Tibial artery (tissue), 4 donors: Measurements from ENCODE around the gene KIAA0513.

ENCODE experiments used
- DNase-seq, 2 donors: peaks; one replicate each; pipeline ENCODE4 v3.0.0-alpha.2; 2019
- H3K27ac ChIP-seq, 2 donors: fragments of 200-600 bp; sonication (generic) in 1 of 2; 1 replicate in 1 of 2; 2 replicates in 1 of 2; pipeline ENCODE4 v1.5.1; 2018 to 2019; ENCODE audit warnings: mild to moderate bottlenecking in 1 of 2
- H3K27me3 ChIP-seq, 2 donors: fragments of 200-600 bp; sonication (generic) in 1 of 2; one replicate each; pipeline versions ENCODE4 v1.5.1 to v1.6.0; 2016 to 2019
- H3K36me3 ChIP-seq, 3 donors: fragments of 200-600 bp; sonication (generic) in 2 of 3; one replicate each; pipeline ENCODE4 v1.5.1; 2016 to 2019; ENCODE audit warnings: mild to moderate bottlenecking in 2 of 3
- H3K4me1 ChIP-seq, 4 donors: fragments of 200-600 bp; sonication (generic) in 2 of 4; 1 replicate in 3 of 4; 2 replicates in 1 of 4; pipeline ENCODE4 v1.5.1; 2016 to 2019
- H3K4me3 ChIP-seq, 2 donors: fragments of 200-600 bp; sonication (generic) in 1 of 2; 1 replicate in 1 of 2; 2 replicates in 1 of 2; pipeline ENCODE4 v1.5.1; 2018 to 2019; ENCODE audit warnings: mild to moderate bottlenecking in 2 of 2
- H3K9me3 ChIP-seq, 3 donors: fragments of 200-600 bp; sonication (generic) in 1 of 3; one replicate each; pipeline ENCODE4 v1.5.1; 2016 to 2019
- intact Hi-C: fragments of 100-400 bp; cut with DNase I; formaldehyde crosslinking; loops from one replicate; pipeline ENCODE4 v1.15.0; 2023; ENCODE audit warnings: low total_unique reads
- TF ChIP-seq, protein P1 (sequence below), 2 experiments: fragments of 200-600 bp in 1 of 2; fragments of 450-650 bp in 1 of 2; IDR thresholded peaks; one replicate each; pipeline ENCODE4 v1.5.1; 2017 to 2019; ENCODE audit warnings: antibody characterized with exemption in 2 of 2, mild to moderate bottlenecking in 1 of 2, moderate library complexity in 1 of 2

Gene KIAA0513

DNA sequence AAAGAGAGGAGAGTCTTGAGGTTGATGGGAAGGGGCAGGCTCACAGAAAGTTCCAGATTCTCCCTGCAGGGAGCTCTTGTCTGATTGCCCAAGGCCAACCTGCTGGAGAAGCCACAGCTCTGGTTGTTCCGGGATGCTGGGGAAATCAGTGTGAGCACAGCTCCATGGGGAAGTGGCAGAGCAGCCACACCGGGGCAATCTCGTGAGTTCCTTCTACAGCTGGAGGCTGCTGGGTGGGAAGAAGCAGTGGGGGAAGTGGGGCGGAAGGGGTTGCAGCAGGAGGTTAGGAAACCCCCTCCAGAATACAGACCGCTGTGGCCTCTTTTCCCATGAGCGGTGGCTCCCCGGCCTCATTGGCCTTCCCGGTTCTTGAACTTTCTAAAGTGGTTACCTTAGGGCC lies 34.0 kb downstream of the KIAA0513 start:
- no peaks in the 10 kb centered on the region for H3K4me1 ChIP-seq
- no peaks in the 10 kb centered on the region for H3K9me3 ChIP-seq
- no peaks in the 10 kb centered on the region for H3K36me3 ChIP-seq
- no peak overlapping the region for H3K27ac ChIP-seq
- TF ChIP-seq, protein P1, sequence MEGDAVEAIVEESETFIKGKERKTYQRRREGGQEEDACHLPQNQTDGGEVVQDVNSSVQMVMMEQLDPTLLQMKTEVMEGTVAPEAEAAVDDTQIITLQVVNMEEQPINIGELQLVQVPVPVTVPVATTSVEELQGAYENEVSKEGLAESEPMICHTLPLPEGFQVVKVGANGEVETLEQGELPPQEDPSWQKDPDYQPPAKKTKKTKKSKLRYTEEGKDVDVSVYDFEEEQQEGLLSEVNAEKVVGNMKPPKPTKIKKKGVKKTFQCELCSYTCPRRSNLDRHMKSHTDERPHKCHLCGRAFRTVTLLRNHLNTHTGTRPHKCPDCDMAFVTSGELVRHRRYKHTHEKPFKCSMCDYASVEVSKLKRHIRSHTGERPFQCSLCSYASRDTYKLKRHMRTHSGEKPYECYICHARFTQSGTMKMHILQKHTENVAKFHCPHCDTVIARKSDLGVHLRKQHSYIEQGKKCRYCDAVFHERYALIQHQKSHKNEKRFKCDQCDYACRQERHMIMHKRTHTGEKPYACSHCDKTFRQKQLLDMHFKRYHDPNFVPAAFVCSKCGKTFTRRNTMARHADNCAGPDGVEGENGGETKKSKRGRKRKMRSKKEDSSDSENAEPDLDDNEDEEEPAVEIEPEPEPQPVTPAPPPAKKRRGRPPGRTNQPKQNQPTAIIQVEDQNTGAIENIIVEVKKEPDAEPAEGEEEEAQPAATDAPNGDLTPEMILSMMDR (IDR thresholded peaks at IDR 0.05), result no peak
- no peaks in the 10 kb centered on the region for H3K27me3 ChIP-seq
- peak; percentile 72 to 81 for DNase-seq
- intact Hi-C loops, result no loop called here
- H3K4me3 ChIP-seq, result no peak overlapping the region

- Histone ChIP-seq H3K27ac (no peak overlapping the region), H3K4me1 (no peaks in the 10 kb centered on the region), H3K4me3 (no peak overlapping the region), H3K9me3 (no peaks in the 10 kb centered on the region), H3K27me3 (no peaks in the 10 kb centered on the region), H3K36me3 (peaks cover 0 to 7% (median 6%) of the 10 kb centered on the region in 3 donors)
- TF ChIP-seq, protein P1 (IDR thresholded peaks at IDR 0.05), result no peak
- no peak for DNase-seq
- intact Hi-C loops, result no loop called here
Observed at GRCh38 chr16:85062323-85062722, 34.7 kb downstream of the KIAA0513 start.

- H3K9me3 ChIP-seq, result no peaks in the 10 kb centered on the region
- no peaks in the 10 kb centered on the region for H3K27me3 ChIP-seq
- DNase-seq, result no peak
- no peaks in the 10 kb centered on the region for H3K4me1 ChIP-seq
- TF ChIP-seq, protein P1 (IDR thresholded peaks at IDR 0.05), result no peak
- no peak overlapping the region for H3K27ac ChIP-seq
- peaks cover 0 to 12% (median 9%) of the 10 kb centered on the region in 3 donors for H3K36me3 ChIP-seq
- no peak overlapping the region for H3K4me3 ChIP-seq
- intact Hi-C loops, result no loop called here
Observed at GRCh38 chr16:85062845-85063244, 35.2 kb downstream of the KIAA0513 start.

DNA sequence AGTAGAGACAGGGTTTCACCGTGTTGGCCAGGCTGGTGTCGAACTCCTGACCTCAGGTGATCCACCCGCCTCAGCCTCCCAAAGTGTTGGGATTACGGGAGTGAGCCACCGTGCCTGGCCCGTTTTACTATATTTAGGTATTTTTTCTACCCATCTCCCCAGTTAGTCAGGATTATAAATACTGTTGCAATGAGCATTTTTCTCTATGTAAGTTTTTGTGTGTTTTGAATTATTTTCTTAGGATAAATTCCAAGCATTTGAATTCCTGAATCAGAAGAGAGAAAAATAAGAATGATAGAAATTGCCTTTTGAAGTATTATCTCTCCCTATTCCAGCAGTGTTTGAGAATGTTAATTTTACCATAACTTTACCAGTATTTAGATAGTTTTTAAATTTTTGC lies 36.6 kb downstream of the KIAA0513 start:
- intact Hi-C loops, result no loop called here
- no peaks in the 10 kb centered on the region for H3K9me3 ChIP-seq
- TF ChIP-seq, protein P1 (IDR thresholded peaks at IDR 0.05), result no peak
- H3K4me1 ChIP-seq, result no peaks in the 10 kb centered on the region
- no peak for DNase-seq
- H3K27me3 ChIP-seq, result no peaks in the 10 kb centered on the region
- no peak overlapping the region for H3K4me3 ChIP-seq
- peaks cover 0 to 21% (median 14%) of the 10 kb centered on the region in 3 donors for H3K36me3 ChIP-seq
- H3K27ac ChIP-seq, result no peak overlapping the region

DNA sequence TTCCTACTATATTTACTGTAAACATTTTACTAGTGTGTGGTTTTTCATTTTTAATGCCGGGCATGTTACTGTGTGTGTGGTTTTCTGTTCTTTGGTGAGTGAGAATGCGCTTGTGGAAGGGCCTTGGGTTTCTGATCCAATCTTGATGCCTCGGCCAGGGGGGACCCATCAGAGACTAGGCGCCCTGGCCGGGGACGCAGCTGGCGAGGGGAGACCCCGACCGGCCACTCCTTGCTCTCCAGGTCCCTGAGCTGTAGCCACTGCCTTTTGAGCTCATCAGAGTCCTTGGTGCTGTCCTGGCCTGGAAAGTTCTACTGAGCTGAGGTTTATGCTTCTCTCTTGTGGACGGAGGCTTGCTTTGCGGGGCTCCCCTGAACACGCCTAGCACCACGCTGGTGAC lies 37.5 kb downstream of the KIAA0513 start:
- Histone ChIP-seq H3K4me3 (no peak overlapping the region), H3K9me3 (no peaks in the 10 kb centered on the region), H3K27ac (no peak overlapping the region), H3K36me3 (peaks cover 0 to 26% (median 19%) of the 10 kb centered on the region in 3 donors), H3K4me1 (no peaks in the 10 kb centered on the region), H3K27me3 (no peaks in the 10 kb centered on the region)
- TF ChIP-seq, protein P1 (IDR thresholded peaks at IDR 0.05), result no peak
- no peak for DNase-seq
- intact Hi-C loops, result no loop called here

- intact Hi-C loops, result no loop called here
- Histone ChIP-seq H3K27me3 (no peaks in the 10 kb centered on the region), H3K36me3 (peaks cover 0 to 32% (median 26%) of the 10 kb centered on the region in 3 donors), H3K27ac (no peak overlapping the region), H3K4me3 (no peak overlapping the region), H3K4me1 (no peaks in the 10 kb centered on the region), H3K9me3 (no peaks in the 10 kb centered on the region)
- TF ChIP-seq, protein P1 (IDR thresholded peaks at IDR 0.05), result no peak
- DNase-seq, result no peak
Observed at GRCh38 chr16:85066346-85066885, 38.8 kb downstream of the KIAA0513 start.
